IMR-90 (cell line): ENCODE data around the gene ZNF3. TPM values are rescaled to one million over a fixed set of nuclear protein-coding genes. Genes with fewer than 3 reads are reported as not detected.

Source experiments
- ATAC-seq: fragments of 200-7000 bp; cut with Tn5 transposase; 2 replicates; pipeline ENCODE4 v1.9.1; 2020; ENCODE audit warnings: low read depth, mild to moderate bottlenecking, moderate library complexity
- BruUV-seq: library from RNA; stranded (reverse); fragments of 400-500 nt; replicated peaks from 2 replicates; lab custom pipeline; 2021; lab: Mats Ljungman, UMichigan
- CTCF ChIA-PET: fragments of 300-600 bp; formaldehyde crosslinking; extraction: SDS; loops from one replicate; lab custom pipeline; 2021; ENCODE audit warnings: antibody characterized with exemption; lab: Yijun Ruan, JAX
- POLR2A ChIA-PET: fragments of 300-600 bp; sonication (Branson Sonifier 250); formaldehyde crosslinking; loops from one replicate; lab custom pipeline; 2022; ENCODE audit warnings: antibody characterized with exemption; ENCODE audit not compliant: unreplicated experiment; lab: Charles Lee
- DNase-seq: peaks from one replicate; pipeline ENCODE4 v3.0.0; 2013
- H2AFZ ChIP-seq: replicated peaks from 2 replicates; pipeline ENCODE3; 2013; ENCODE audit warnings: low read length, mild to moderate bottlenecking; ENCODE audit not compliant: poor library complexity
- H2AK5ac ChIP-seq: 2 replicates; pipeline ENCODE4 v1.6.1; 2013; ENCODE audit warnings: low read depth, low read length, inconsistent platforms
- H2AK9ac ChIP-seq: replicated peaks from 2 replicates; pipeline ENCODE3; 2013; ENCODE audit warnings: mild to moderate bottlenecking, low read depth, low read length, moderate library complexity; ENCODE audit not compliant: poor library complexity
- H2BK120ac ChIP-seq: 2 replicates; pipeline ENCODE4 v1.6.1; 2013; ENCODE audit warnings: low read depth, low read length, inconsistent platforms
- H2BK15ac ChIP-seq: 3 replicates; pipeline ENCODE4 v1.6.1; 2013; ENCODE audit warnings: low read depth, low read length, inconsistent platforms
- H2BK20ac ChIP-seq: 2 replicates; pipeline ENCODE4 v1.6.1; 2013; ENCODE audit warnings: low read depth, mild to moderate bottlenecking, inconsistent platforms, low read length, moderate library complexity
- H2BK5ac ChIP-seq: 2 replicates; pipeline ENCODE4 v1.6.1; 2013; ENCODE audit warnings: mild to moderate bottlenecking, low read depth, low read length, inconsistent platforms; ENCODE audit not compliant: poor library complexity, severe bottlenecking
- H3K14ac ChIP-seq: replicated peaks from 2 replicates; pipeline ENCODE4 v1.6.1; 2013; ENCODE audit warnings: low read depth, low read length, inconsistent platforms
- H3K18ac ChIP-seq: 2 replicates; pipeline ENCODE4 v1.6.1; 2013; ENCODE audit warnings: low read depth, low read length, control low read depth
- H3K23ac ChIP-seq: 2 replicates; pipeline ENCODE4 v1.6.1; 2013; ENCODE audit warnings: low read depth, low read length, inconsistent platforms
- H3K27ac ChIP-seq: 2 replicates; pipeline ENCODE4 v1.5.1; 2013; ENCODE audit warnings: mild to moderate bottlenecking, control low read depth, low read length; ENCODE audit not compliant: insufficient read depth
- H3K27me3 ChIP-seq: 2 replicates; pipeline ENCODE4 v1.6.1; 2013; ENCODE audit warnings: low read length; ENCODE audit not compliant: control insufficient read depth, insufficient read depth
- H3K36me3 ChIP-seq: 2 replicates; pipeline ENCODE4 v1.6.1; 2013; ENCODE audit warnings: low read length, mixed read lengths; ENCODE audit not compliant: control insufficient read depth, insufficient read depth
- H3K4ac ChIP-seq: 2 replicates; pipeline ENCODE4 v1.6.1; 2013; ENCODE audit warnings: low read depth, low read length, inconsistent platforms
- H3K4me1 ChIP-seq: 2 replicates; pipeline ENCODE4 v1.6.1; 2013; ENCODE audit warnings: low read length, mixed read lengths; ENCODE audit not compliant: control insufficient read depth, insufficient read depth
- H3K4me2 ChIP-seq: 2 replicates; pipeline ENCODE4 v1.6.1; 2013; ENCODE audit warnings: low read depth, mild to moderate bottlenecking, control low read depth, low read length, moderate library complexity
- H3K4me3 ChIP-seq: 2 replicates; pipeline ENCODE4 v1.5.1; 2013; ENCODE audit warnings: low read depth, mild to moderate bottlenecking, control low read depth, low read length, moderate library complexity; ENCODE audit not compliant: insufficient read depth
- H3K56ac ChIP-seq: 2 replicates; pipeline ENCODE4 v1.6.1; 2013; ENCODE audit warnings: low read length, inconsistent platforms; ENCODE audit not compliant: insufficient read depth; ENCODE audit errors: extremely low read depth
- H3K79me1 ChIP-seq, 2 experiments: 2 replicates each; pipeline ENCODE4 v1.6.1; 2013; ENCODE audit warnings: low read length in 2 of 2, inconsistent platforms in 1 of 2, low read depth in 1 of 2
- H3K9ac ChIP-seq: 2 replicates; pipeline ENCODE4 v1.6.1; 2013; ENCODE audit warnings: low read depth, low read length, control low read depth
- H3K9me1 ChIP-seq: 2 replicates; pipeline ENCODE4 v1.6.1; 2013; ENCODE audit warnings: low read length, inconsistent platforms; ENCODE audit not compliant: insufficient read depth
- H3K9me3 ChIP-seq: 2 replicates; pipeline ENCODE4 v1.6.1; 2013; ENCODE audit warnings: low read length; ENCODE audit not compliant: control insufficient read depth, insufficient read depth
- H4K20me1 ChIP-seq: 2 replicates; pipeline ENCODE4 v1.6.1; 2013; ENCODE audit warnings: low read length, inconsistent platforms; ENCODE audit not compliant: insufficient read depth
- H4K5ac ChIP-seq: 2 replicates; pipeline ENCODE4 v1.6.1; 2013; ENCODE audit warnings: mild to moderate bottlenecking, low read depth, low read length, control low read depth
- H4K8ac ChIP-seq, 2 experiments: 2 replicates each; pipeline ENCODE4 v1.6.1; 2013; ENCODE audit warnings: low read depth in 2 of 2, low read length in 2 of 2, control low read depth in 1 of 2, inconsistent platforms in 1 of 2
- H4K91ac ChIP-seq: 2 replicates; pipeline ENCODE4 v1.6.1; 2013; ENCODE audit warnings: low read depth, low read length, inconsistent platforms; ENCODE audit not compliant: insufficient read depth
- BHLHE40 ChIP-seq: fragments of 150-350 bp; IDR thresholded peaks from 2 replicates; pipeline ENCODE4 v1.6.1; 2016; ENCODE audit warnings: mild to moderate bottlenecking, low read depth, low read length
- CEBPB ChIP-seq: IDR thresholded peaks from 2 replicates; pipeline ENCODE4 v1.6.1; 2012; ENCODE audit warnings: low read depth, low read length, improper control_type of control experiment
- CHD1 ChIP-seq: IDR thresholded peaks from 2 replicates; pipeline ENCODE4 v1.6.1; 2012; ENCODE audit warnings: low read depth, low read length, improper control_type of control experiment
- ELK1 ChIP-seq: fragments of 150-350 bp; IDR thresholded peaks from 2 replicates; pipeline ENCODE4 v1.6.1; 2016; ENCODE audit warnings: low read depth, mild to moderate bottlenecking, low read length, moderate library complexity, borderline replicate concordance
- FOS ChIP-seq: fragments of 150-350 bp; IDR thresholded peaks from 2 replicates; pipeline ENCODE4 v1.6.1; 2016; ENCODE audit warnings: low read depth, low read length
- MAFK ChIP-seq: IDR thresholded peaks from 2 replicates; pipeline ENCODE4 v1.6.1; 2012; ENCODE audit warnings: low read depth, low read length, improper control_type of control experiment
- MAZ ChIP-seq: IDR thresholded peaks from 2 replicates; pipeline ENCODE4 v1.6.1; 2012; ENCODE audit warnings: low read depth, mild to moderate bottlenecking, low read length, improper control_type of control experiment, moderate library complexity, borderline replicate concordance
- MXI1 ChIP-seq: IDR thresholded peaks from 2 replicates; pipeline ENCODE4 v1.6.1; 2012; ENCODE audit warnings: low read depth, mild to moderate bottlenecking, low read length, moderate library complexity, borderline replicate concordance
- NFE2L2 ChIP-seq: fragments of 150-350 bp; IDR thresholded peaks from 2 replicates; pipeline ENCODE4 v1.6.1; 2016; ENCODE audit warnings: low read depth, mild to moderate bottlenecking, low read length
- POLR2A ChIP-seq: IDR thresholded peaks from 2 replicates; pipeline ENCODE4 v1.6.1; 2012; ENCODE audit warnings: mild to moderate bottlenecking, low read depth, low read length
- RAD21 ChIP-seq: IDR thresholded peaks from 2 replicates; pipeline ENCODE4 v1.6.1; 2012; ENCODE audit warnings: low read length, improper control_type of control experiment
- RCOR1 ChIP-seq: IDR thresholded peaks from 2 replicates; pipeline ENCODE4 v1.6.1; 2012; ENCODE audit warnings: mild to moderate bottlenecking, low read length, improper control_type of control experiment; ENCODE audit not compliant: insufficient replicate concordance
- RFX5 ChIP-seq: IDR thresholded peaks from 2 replicates; pipeline ENCODE4 v1.8.0; 2012; ENCODE audit warnings: low read depth, mild to moderate bottlenecking, low read length, moderate library complexity
- SMC3 ChIP-seq: fragments of 150-350 bp; IDR thresholded peaks from 2 replicates; pipeline ENCODE4 v1.6.1; 2016; ENCODE audit warnings: low read depth, mild to moderate bottlenecking, antibody characterized with exemption, low read length, moderate library complexity
- USF2 ChIP-seq: fragments of 150-350 bp; IDR thresholded peaks from 2 replicates; pipeline ENCODE4 v1.6.1; 2017; ENCODE audit warnings: mild to moderate bottlenecking, antibody characterized with exemption, low read length, low read depth
- WGBS, 2 experiments: methylation state at CpG; one replicate each; pipeline versions ENCODE4 v1.1.5 to v1.1.7; 2013; ENCODE audit warnings: missing lambda C conversion rate in 2 of 2; ENCODE audit not compliant: insufficient read length in 1 of 2; ENCODE audit errors: extremely low coverage in 2 of 2; 5-methylcytosine and 5-hydroxymethylcytosine counted together
- dilution Hi-C: fragments of 300-500 bp; cut with HindIII; formaldehyde crosslinking; loops from one replicate; pipeline ENCODE4 v1.14.3; 2018; ENCODE audit warnings: low sequenced_read_pairs; ENCODE audit not compliant: unreplicated experiment
- in situ Hi-C: fragments of 300-500 bp; cut with MboI; formaldehyde crosslinking; loops from 3 replicates; pipeline ENCODE4 v1.14.3; 2019; ENCODE audit warnings: low sequenced_read_pairs, inconsistent platforms, mixed read lengths
- intact Hi-C: fragments of 100-400 bp; cut with micrococcal nuclease; formaldehyde crosslinking; loops from 2 replicates; pipeline ENCODE4 v1.10.0; 2022
- polyA plus RNA-seq, 3 experiments: library from polyadenylated mRNA; depleted of rRNA; stranded (reverse); fragments of >200 nt; gene quantifications; 2 replicates each; pipeline ENCODE4 v1.2.3, GENCODE V29; 2012; ENCODE audit warnings: low replicate concordance in 1 of 3
- total RNA-seq: library from RNA; depleted of rRNA; stranded (reverse); fragments of >200 nt; gene quantifications from 2 replicates; pipeline ENCODE4 v1.2.3, GENCODE V29; 2012
- TF ChIP-seq, protein P1 (sequence below): conservative IDR thresholded peaks from 2 replicates; pipeline ENCODE4 v1.5.1; 2012; ENCODE audit warnings: mild to moderate bottlenecking, low read depth, low read length, improper control_type of control experiment

ZNF3 gene
- total and polyA plus RNA-seq, 2 of the 4 experiments (the other 2 are of a cell fraction): 24.8 to 30.8 TPM

DNA sequence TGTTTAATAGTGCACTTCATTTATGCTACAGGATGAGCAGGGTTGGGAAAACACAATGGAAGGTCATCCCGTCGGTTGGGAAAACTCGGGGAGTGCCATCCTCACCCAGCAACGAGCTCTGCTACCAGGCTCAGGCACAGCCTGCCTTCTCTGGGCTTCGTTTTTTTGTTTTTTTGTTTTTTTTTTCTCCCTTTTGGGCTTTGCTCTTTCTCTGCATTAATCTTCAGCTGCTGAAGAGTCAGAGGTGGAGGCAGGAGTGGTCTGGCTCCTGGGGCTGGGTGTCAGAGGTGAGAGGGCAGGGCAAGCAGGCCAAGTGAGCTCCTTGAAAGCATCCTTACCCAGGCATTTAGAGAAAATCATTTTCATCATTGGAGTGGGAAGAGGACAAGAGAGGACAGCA is 11.5 kb downstream of the ZNF3 start:
- CTCF ChIA-PET: interaction anchor here (0.5 kb wide), 1 partner anchor 39 kb away, joined by 4 read pairs; no protein-coding TSS in a partner anchor
- no peak overlapping the region for H2BK5ac ChIP-seq
- H3K36me3 ChIP-seq: peaks cover 67% of the 10 kb centered on the region

More for the DNA sequence above, 11.5 kb downstream of the ZNF3 start:
- H3K9me1 ChIP-seq: no peaks in the 10 kb centered on the region
- H2BK120ac ChIP-seq: no peak overlapping the region
- no TSS peak for BruUV-seq
- peaks cover 62% of the 10 kb centered on the region for H3K9me3 ChIP-seq
- H3K18ac ChIP-seq: no peak overlapping the region
- no peak overlapping the region for H4K5ac ChIP-seq
- in situ Hi-C loops: no loop called here
- H3K4me2 ChIP-seq: no peak overlapping the region
- no peak overlapping the region for H3K14ac ChIP-seq
- no peak overlapping the region for H3K56ac ChIP-seq
- H2AFZ ChIP-seq: no peak overlapping the region
- WGBS, 2 experiments: no CpG with 5 or more reads among the region's 5 CpGs
- no peaks in the 10 kb centered on the region for H3K27me3 ChIP-seq
- H3K79me1 ChIP-seq: peaks cover 18 to 27% of the 10 kb centered on the region in 2 experiments; a peak in 3 of 4 replicates
- no peak for DNase-seq
- TF ChIP-seq CEBPB: no peak
- no peak for TF ChIP-seq RCOR1
- TF ChIP-seq MAZ: no peak
- no peak for TF ChIP-seq USF2
- TF ChIP-seq, protein P1, sequence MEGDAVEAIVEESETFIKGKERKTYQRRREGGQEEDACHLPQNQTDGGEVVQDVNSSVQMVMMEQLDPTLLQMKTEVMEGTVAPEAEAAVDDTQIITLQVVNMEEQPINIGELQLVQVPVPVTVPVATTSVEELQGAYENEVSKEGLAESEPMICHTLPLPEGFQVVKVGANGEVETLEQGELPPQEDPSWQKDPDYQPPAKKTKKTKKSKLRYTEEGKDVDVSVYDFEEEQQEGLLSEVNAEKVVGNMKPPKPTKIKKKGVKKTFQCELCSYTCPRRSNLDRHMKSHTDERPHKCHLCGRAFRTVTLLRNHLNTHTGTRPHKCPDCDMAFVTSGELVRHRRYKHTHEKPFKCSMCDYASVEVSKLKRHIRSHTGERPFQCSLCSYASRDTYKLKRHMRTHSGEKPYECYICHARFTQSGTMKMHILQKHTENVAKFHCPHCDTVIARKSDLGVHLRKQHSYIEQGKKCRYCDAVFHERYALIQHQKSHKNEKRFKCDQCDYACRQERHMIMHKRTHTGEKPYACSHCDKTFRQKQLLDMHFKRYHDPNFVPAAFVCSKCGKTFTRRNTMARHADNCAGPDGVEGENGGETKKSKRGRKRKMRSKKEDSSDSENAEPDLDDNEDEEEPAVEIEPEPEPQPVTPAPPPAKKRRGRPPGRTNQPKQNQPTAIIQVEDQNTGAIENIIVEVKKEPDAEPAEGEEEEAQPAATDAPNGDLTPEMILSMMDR: no peak
- TF ChIP-seq CHD1: no peak
- no peak for TF ChIP-seq ELK1
- TF ChIP-seq RFX5: no peak
- TF ChIP-seq BHLHE40: no peak
- no peak for TF ChIP-seq NFE2L2
- no peak for TF ChIP-seq MXI1
- TF ChIP-seq SMC3: no peak
- TF ChIP-seq RAD21: no peak
- TF ChIP-seq POLR2A: no peak
- no peak for TF ChIP-seq MAFK
- TF ChIP-seq FOS: no peak
- H3K4ac ChIP-seq: no peak overlapping the region
- no peak overlapping the region for H3K4me3 ChIP-seq
- no peak for ATAC-seq
- H2BK15ac ChIP-seq: no peak overlapping the region
- no peak overlapping the region for H3K9ac ChIP-seq
- H3K4me1 ChIP-seq: peaks cover 2% of the 10 kb centered on the region; the same call in 1 of the 2 replicates
- dilution Hi-C loops: no loop called here
- intact Hi-C loops: no loop called here
- H4K8ac ChIP-seq: no peak overlapping the region
- H3K27ac ChIP-seq: no peak overlapping the region
- no peak overlapping the region for H3K23ac ChIP-seq
- no peaks in the 10 kb centered on the region; the same call in 1 of the 2 replicates for H4K20me1 ChIP-seq
- POLR2A ChIA-PET: no interaction called here
- no peak overlapping the region for H4K91ac ChIP-seq
- H2AK9ac ChIP-seq: no peak overlapping the region
- no peak overlapping the region for H2AK5ac ChIP-seq
- no peak overlapping the region for H2BK20ac ChIP-seq
